Activated T-helper 2 cell treated with anti-CD3 and anti-CD28 coated beads, Interferon-gamma antibody, Interleukin-2, Interleukin-4, amounts not matched to agents 10 μg/mL and 5 μg/mL and 100 μg/mL, durations not matched to agents 14 hours and 24 hours and 36 hours (primary cell): ENCODE measurements around the gene PTCHD1. TPM values are rescaled to one million over a fixed set of nuclear protein-coding genes. Genes with fewer than 3 reads are reported as not detected.

ENCODE experiments used
- DNase-seq: peaks from one replicate; pipeline ENCODE4 v3.0.0; 2021; ENCODE audit warnings: low spot score
- H3K27ac Mint-ChIP-seq: one replicate; pipeline ENCODE4 v1.8.0; 2021; ENCODE audit warnings: mixed read lengths
- H3K27me3 Mint-ChIP-seq: one replicate; pipeline ENCODE4 v1.8.0; 2021; ENCODE audit warnings: low read depth, mixed read lengths
- H3K36me3 Mint-ChIP-seq: one replicate; pipeline ENCODE4 v1.8.0; 2021; ENCODE audit warnings: low read depth, mixed read lengths
- H3K4me1 Mint-ChIP-seq: one replicate; pipeline ENCODE4 v1.8.0; 2021; ENCODE audit warnings: low read depth, mixed read lengths
- H3K4me3 Mint-ChIP-seq: one replicate; pipeline ENCODE4 v1.8.0; 2021; ENCODE audit warnings: low read depth, mild to moderate bottlenecking, moderate library complexity, mixed read lengths
- H3K9me3 Mint-ChIP-seq: one replicate; pipeline ENCODE4 v1.8.0; 2021; ENCODE audit warnings: mixed read lengths
- intact Hi-C: fragments of 100-400 bp; cut with micrococcal nuclease; formaldehyde crosslinking; loops from one replicate; pipeline ENCODE4 v1.15.1; 2023
- total RNA-seq: library from RNA; stranded (reverse); gene quantifications from 2 replicates; pipeline ENCODE4 v1.2.3, GENCODE V29; 2022

Gene PTCHD1
- total RNA-seq, 1 donor from 2014 or later: not detected

- intact Hi-C loops: no loop called here
- Mint-ChIP-seq H3K4me3 (no peak overlapping the region), H3K4me1 (peaks cover 4% of the 10 kb centered on the region), H3K27ac (no peak overlapping the region), H3K36me3 (no peaks in the 10 kb centered on the region), H3K9me3 (no peaks in the 10 kb centered on the region), H3K27me3 (peaks cover 46% of the 10 kb centered on the region)
- DNase-seq: no peak
Measured at GRCh38 chrX:23332101-23332887, 2.4 kb upstream of the PTCHD1 start.

DNA sequence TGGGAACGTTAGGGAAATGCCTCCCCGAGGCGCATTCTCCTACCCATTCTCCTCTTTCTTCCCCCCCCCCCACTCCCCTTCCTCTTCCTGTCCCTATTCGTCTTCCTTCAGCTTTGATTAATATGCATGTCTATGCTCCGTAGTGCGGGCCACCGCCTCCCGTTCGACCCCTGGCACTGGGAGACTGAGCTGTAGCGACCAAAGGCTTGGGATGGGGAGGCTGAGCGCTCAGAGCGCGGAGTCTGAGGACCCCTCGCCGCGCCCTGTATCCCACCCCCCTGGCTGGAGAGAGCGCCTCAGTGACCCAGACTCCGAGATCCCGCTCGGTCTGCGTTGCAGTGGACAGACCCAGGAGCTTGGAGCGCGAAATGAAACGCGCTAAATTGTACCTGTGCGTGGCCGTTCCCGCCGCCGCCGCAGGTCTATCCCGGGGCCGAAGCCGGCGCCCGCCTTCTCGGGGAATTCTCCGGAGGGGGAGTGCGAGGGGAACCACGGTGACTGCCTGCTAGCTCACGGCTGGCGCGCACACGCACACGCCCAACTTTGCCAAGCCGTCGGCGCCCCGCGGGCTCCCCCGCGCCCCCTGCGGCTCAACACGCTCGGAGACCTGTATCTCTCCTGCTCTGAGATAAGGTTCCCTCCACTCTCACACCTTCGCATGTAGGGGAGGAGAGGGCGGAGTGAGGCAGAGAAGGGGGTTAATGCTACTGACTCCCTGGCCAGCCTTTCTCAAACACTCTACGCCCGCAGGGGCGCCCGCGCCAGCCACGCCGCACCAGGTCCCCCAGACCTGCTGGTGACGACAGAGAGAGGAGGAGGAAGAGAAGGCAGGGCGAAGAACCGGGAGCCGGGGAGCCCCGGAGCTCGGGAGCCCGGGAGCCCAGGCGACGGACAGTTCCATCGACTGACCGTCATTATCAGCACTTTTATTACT is 1.5 kb upstream of the PTCHD1 start:
- Mint-ChIP-seq H3K9me3 (no peaks in the 10 kb centered on the region), H3K4me1 (peaks cover 4% of the 10 kb centered on the region), H3K27ac (no peak overlapping the region), H3K27me3 (peaks cover 46% of the 10 kb centered on the region), H3K4me3 (no peak overlapping the region), H3K36me3 (no peaks in the 10 kb centered on the region)
- DNase-seq: no peak
- intact Hi-C loops: no loop called here

DNA sequence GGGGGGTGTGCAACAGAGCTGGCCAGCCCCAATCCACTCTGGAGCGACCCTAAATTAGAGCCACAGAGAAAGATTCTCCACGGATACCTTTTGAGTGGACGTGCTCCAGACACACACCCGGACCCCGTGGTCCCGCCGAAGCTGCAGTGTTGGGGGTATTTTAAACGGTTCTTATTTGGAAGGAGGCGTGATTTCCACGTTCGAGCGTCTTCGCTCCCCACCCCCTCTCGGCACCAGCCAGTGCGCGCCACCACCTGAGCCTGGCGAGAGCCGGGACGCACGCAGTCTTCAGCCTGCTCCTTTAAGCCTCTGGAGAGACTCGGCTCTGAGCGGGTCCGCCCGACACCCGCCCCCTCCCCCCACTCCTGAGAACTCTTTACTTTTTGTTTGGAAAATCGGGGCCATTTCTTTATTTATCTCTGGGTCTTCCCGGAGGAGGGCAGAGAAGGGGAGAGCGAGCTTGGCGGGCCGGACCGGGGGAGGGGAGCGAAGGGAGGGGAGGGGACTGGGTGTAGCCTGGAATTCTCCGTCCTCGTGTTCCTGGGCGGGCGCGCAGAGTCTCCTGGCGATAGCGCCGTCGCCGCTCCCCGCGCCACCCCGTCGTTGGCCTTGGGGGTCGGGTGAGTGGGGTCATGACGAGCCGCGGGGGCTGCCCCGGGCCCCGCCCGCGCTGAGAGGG is 668 bp upstream of the PTCHD1 start:
- DNase-seq: no peak
- H3K9me3 Mint-ChIP-seq: no peaks in the 10 kb centered on the region
- peaks cover 4% of the 10 kb centered on the region for H3K4me1 Mint-ChIP-seq
- no peak overlapping the region for H3K27ac Mint-ChIP-seq
- intact Hi-C loops: no loop called here
- H3K27me3 Mint-ChIP-seq: peaks cover 43% of the 10 kb centered on the region
- no peak overlapping the region for H3K4me3 Mint-ChIP-seq
- H3K36me3 Mint-ChIP-seq: no peaks in the 10 kb centered on the region

DNA sequence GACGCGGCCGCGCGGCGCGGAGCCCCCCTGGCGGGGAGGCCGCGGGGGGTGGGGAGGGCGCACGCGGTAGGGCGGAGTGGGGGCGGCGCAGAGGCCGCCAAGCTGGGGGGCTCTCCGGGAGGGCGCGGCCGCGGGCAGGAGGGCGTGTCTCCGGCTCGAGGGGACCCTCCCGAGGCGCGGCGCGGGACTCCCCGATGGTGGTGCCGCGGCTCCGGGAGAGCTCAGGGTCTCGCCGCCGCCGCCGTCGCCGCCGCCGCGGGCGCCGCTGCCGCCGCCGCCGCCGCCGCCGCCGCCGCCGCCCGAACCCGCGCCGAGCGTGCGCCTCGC is 165 bp upstream of the PTCHD1 start:
- Mint-ChIP-seq H3K36me3 (no peaks in the 10 kb centered on the region), H3K4me3 (no peak overlapping the region), H3K4me1 (peaks cover 4% of the 10 kb centered on the region), H3K27ac (no peak overlapping the region), H3K9me3 (no peaks in the 10 kb centered on the region), H3K27me3 (peaks cover 43% of the 10 kb centered on the region)
- no peak for DNase-seq
- intact Hi-C loops: no loop called here

GRCh38 chrX:23338334-23338733 is 3.7 kb downstream of the PTCHD1 start:
- no peak for DNase-seq
- no peaks in the 10 kb centered on the region for H3K36me3 Mint-ChIP-seq
- intact Hi-C loops: no loop called here
- no peak overlapping the region for H3K27ac Mint-ChIP-seq
- H3K9me3 Mint-ChIP-seq: no peaks in the 10 kb centered on the region
- no peak overlapping the region for H3K4me3 Mint-ChIP-seq
- peaks cover 27% of the 10 kb centered on the region for H3K27me3 Mint-ChIP-seq
- H3K4me1 Mint-ChIP-seq: no peaks in the 10 kb centered on the region

- Mint-ChIP-seq H3K4me1 (no peaks in the 10 kb centered on the region), H3K36me3 (no peaks in the 10 kb centered on the region), H3K9me3 (no peaks in the 10 kb centered on the region), H3K27ac (no peak overlapping the region), H3K4me3 (no peak overlapping the region), H3K27me3 (peaks cover 6% of the 10 kb centered on the region)
- DNase-seq: no peak
- intact Hi-C loops: no loop called here
Measured at GRCh38 chrX:23341452-23341851, 6.8 kb downstream of the PTCHD1 start.

GRCh38 chrX:23344238-23344903 is 9.7 kb downstream of the PTCHD1 start:
- H3K36me3 Mint-ChIP-seq: no peaks in the 10 kb centered on the region
- no peak overlapping the region for H3K4me3 Mint-ChIP-seq
- no peaks in the 10 kb centered on the region for H3K4me1 Mint-ChIP-seq
- no peaks in the 10 kb centered on the region for H3K27me3 Mint-ChIP-seq
- H3K27ac Mint-ChIP-seq: no peak overlapping the region
- intact Hi-C loops: no loop called here
- H3K9me3 Mint-ChIP-seq: no peaks in the 10 kb centered on the region
- no peak for DNase-seq

GRCh38 chrX:23344904-23345271 is 10.2 kb downstream of the PTCHD1 start:
- Mint-ChIP-seq H3K27ac (no peak overlapping the region), H3K4me3 (no peak overlapping the region), H3K4me1 (no peaks in the 10 kb centered on the region), H3K9me3 (no peaks in the 10 kb centered on the region), H3K27me3 (no peaks in the 10 kb centered on the region), H3K36me3 (no peaks in the 10 kb centered on the region)
- DNase-seq: no peak
- intact Hi-C loops: no loop called here

DNA sequence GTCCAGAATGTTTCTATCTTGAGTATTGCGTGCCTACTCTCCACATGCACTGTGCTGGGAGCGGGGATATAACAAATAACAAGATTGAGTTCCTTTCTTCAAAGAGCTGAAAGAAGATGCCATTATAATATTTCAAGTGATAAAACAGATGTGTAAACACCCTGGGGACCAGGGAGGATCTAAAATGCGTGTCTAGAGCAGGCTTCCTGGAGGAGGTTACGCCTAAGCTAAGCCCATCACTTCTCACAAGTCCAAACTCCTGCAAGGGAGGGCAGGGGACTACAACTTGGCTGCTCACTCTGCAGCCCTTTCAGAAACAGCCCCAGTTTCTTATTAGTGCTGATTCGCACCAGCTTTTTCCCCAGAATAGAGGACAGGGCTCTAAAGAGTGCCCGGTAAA is 21.5 kb downstream of the PTCHD1 start:
- Mint-ChIP-seq H3K36me3 (no peaks in the 10 kb centered on the region), H3K27me3 (no peaks in the 10 kb centered on the region), H3K27ac (no peak overlapping the region), H3K9me3 (no peaks in the 10 kb centered on the region), H3K4me1 (no peaks in the 10 kb centered on the region), H3K4me3 (no peak overlapping the region)
- intact Hi-C loops: no loop called here
- DNase-seq: no peak

GRCh38 chrX:23364416-23364815 is 29.8 kb downstream of the PTCHD1 start:
- no peaks in the 10 kb centered on the region for H3K4me1 Mint-ChIP-seq
- no peak for DNase-seq
- H3K9me3 Mint-ChIP-seq: no peaks in the 10 kb centered on the region
- intact Hi-C loops: no loop called here
- H3K4me3 Mint-ChIP-seq: no peak overlapping the region
- no peaks in the 10 kb centered on the region for H3K27me3 Mint-ChIP-seq
- no peaks in the 10 kb centered on the region for H3K36me3 Mint-ChIP-seq
- no peak overlapping the region for H3K27ac Mint-ChIP-seq

DNA sequence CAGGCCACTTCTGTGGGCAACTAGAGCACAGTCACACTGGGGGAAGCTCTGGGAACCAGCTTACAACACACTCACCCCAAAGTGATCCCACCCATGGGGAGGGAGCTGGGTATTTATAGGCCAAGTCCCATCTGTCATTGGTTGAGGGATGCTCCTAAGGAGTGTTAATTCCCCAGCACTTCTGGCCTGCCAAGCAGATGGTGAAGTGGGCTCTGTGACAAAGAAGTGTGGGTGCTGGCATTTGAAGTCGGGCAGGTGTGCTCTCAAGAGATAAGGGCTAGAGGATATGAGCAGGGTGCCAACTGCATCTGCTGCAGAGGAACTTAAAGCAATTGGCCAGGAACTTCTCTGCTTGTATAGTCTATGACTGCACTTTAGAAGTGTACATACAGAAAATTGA is 30.9 kb downstream of the PTCHD1 start:
- no peaks in the 10 kb centered on the region for H3K4me1 Mint-ChIP-seq
- no peaks in the 10 kb centered on the region for H3K36me3 Mint-ChIP-seq
- H3K4me3 Mint-ChIP-seq: no peak overlapping the region
- no peak overlapping the region for H3K27ac Mint-ChIP-seq
- no peaks in the 10 kb centered on the region for H3K27me3 Mint-ChIP-seq
- H3K9me3 Mint-ChIP-seq: no peaks in the 10 kb centered on the region
- no peak for DNase-seq
- intact Hi-C loops: no loop called here

DNA sequence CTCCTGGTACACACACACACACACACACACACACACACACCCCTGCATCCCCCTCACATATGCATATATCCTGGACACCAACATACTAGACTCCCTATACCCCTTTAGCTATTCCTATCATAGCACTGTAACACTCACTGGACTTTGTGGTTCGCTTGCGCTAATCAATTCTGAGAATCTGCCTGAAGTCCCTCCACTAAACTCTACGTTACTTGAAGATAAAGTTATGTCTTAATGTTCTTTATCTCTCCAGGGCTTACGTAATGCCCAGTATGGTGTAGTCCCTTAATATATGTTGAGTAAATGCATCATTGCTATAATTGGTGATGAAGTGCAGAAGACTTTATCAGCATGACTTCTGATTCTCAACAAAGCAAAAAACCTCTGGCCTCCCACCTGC is 32.3 kb downstream of the PTCHD1 start:
- no peaks in the 10 kb centered on the region for H3K36me3 Mint-ChIP-seq
- no peak for DNase-seq
- H3K27me3 Mint-ChIP-seq: no peaks in the 10 kb centered on the region
- no peak overlapping the region for H3K4me3 Mint-ChIP-seq
- no peaks in the 10 kb centered on the region for H3K4me1 Mint-ChIP-seq
- intact Hi-C loops: no loop called here
- H3K27ac Mint-ChIP-seq: no peak overlapping the region
- H3K9me3 Mint-ChIP-seq: no peaks in the 10 kb centered on the region
